Upper lobe of left lung (tissue), 6 donors: Measurements from ENCODE around the gene GPR146. TPM values are rescaled to one million over a fixed set of nuclear protein-coding genes. Genes with fewer than 3 reads are reported as not detected.

ENCODE experiments used
- ATAC-seq, 2 donors: fragments of 200-7000 bp; cut with Tn5 transposase; one replicate each; pipeline ENCODE4 v1.9.1; 2022; ENCODE audit warnings: mild to moderate bottlenecking in 2 of 2, moderate library complexity in 2 of 2; ENCODE audit not compliant: low FRiP score in 2 of 2
- DNase-seq, 2 donors: peaks; one replicate each; pipeline ENCODE4 v3.0.0-alpha.2; 2019 to 2020
- H3K27ac ChIP-seq, 4 donors: fragments of 200-600 bp; sonication (generic); one replicate each; pipeline ENCODE4 v1.5.1; 2016 to 2019
- H3K27me3 ChIP-seq, 4 donors: fragments of 200-600 bp; sonication (generic); one replicate each; pipeline ENCODE4 v1.5.1; 2017 to 2019
- H3K36me3 ChIP-seq, 4 donors: fragments of 200-600 bp; sonication (generic); one replicate each; pipeline ENCODE4 v1.5.1; 2016 to 2019
- H3K4me1 ChIP-seq, 4 donors: fragments of 200-600 bp; sonication (generic); one replicate each; pipeline ENCODE4 v1.5.1; 2018 to 2019
- H3K4me3 ChIP-seq, 4 donors: fragments of 200-600 bp; sonication (generic); one replicate each; pipeline ENCODE4 v1.5.1; 2017 to 2019; ENCODE audit warnings: mild to moderate bottlenecking in 2 of 4, moderate library complexity in 1 of 4
- H3K9me3 ChIP-seq, 4 donors: fragments of 200-600 bp; sonication (generic); one replicate each; pipeline ENCODE4 v1.5.1; 2018 to 2019
- CTCF ChIP-seq, 6 experiments: fragments of 450-650 bp in 4 of 6; fragments of 200-600 bp in 2 of 6; sonication (generic) in 2 of 6; IDR thresholded peaks; one replicate each; pipeline ENCODE4 v1.5.1; 2016 to 2019; ENCODE audit warnings: antibody characterized with exemption in 6 of 6
- EP300 ChIP-seq, 4 donors: sonication (generic); formaldehyde crosslinking; IDR thresholded peaks; one replicate each; pipeline ENCODE4 v1.5.1; 2017; ENCODE audit warnings: antibody characterized with exemption in 4 of 4, control low read depth in 2 of 4
- POLR2A ChIP-seq, 4 donors: fragments of 450-650 bp; IDR thresholded peaks; one replicate each; pipeline ENCODE4 v1.5.1; 2016 to 2017; ENCODE audit warnings: antibody characterized with exemption in 4 of 4, mild to moderate bottlenecking in 2 of 4
- POLR2AphosphoS5 ChIP-seq, 2 donors: sonication (generic); formaldehyde crosslinking; IDR thresholded peaks; one replicate each; pipeline ENCODE4 v1.5.1; 2017; ENCODE audit warnings: antibody characterized with exemption in 2 of 2
- WGBS, 2 donors: methylation state at CpG; one replicate each; pipeline ENCODE4 v1.1.5; 2017 to 2018; 5-methylcytosine and 5-hydroxymethylcytosine counted together
- total RNA-seq, 6 donors: library from RNA; depleted of rRNA in 4 of 6; stranded (reverse); fragments of >200 nt in 4 of 6; gene quantifications; one replicate each; pipeline versions ENCODE4 v1.1.0 to v1.2.1, GENCODE V29; 2016 to 2021
- donor health status: DM: no; HTN: no; CAD: no; lungs with moderate emphysema.
- donor health status: DM: no; HTN: yes; CAD: no; lungs with severe emphysema.

Gene GPR146
- total RNA-seq, 6 donors from 2014 or later = 11.2 to 32.8 (median 28.9) TPM

- no peaks in the 10 kb centered on the region for H3K27me3 ChIP-seq
- H3K4me3 ChIP-seq = no peak overlapping the region
- DNase-seq = peak in 1 of 2 donors; percentile 75
- H3K36me3 ChIP-seq = peaks cover 0 to 32% (median 17%) of the 10 kb centered on the region in 4 donors
- H3K27ac ChIP-seq = no peak overlapping the region
- peaks cover 0 to 5% (median 0%) of the 10 kb centered on the region in 4 donors for H3K4me1 ChIP-seq
- WGBS, 2 donors = 95 to 100% methylated on average over 16 to 22 of the region's 22 CpGs
- ATAC-seq = no peak
- no peaks in the 10 kb centered on the region for H3K9me3 ChIP-seq
- no peak for TF ChIP-seq CTCF (IDR thresholded peaks at IDR 0.05)
- TF ChIP-seq EP300 (IDR thresholded peaks at IDR 0.05) = no peak
- TF ChIP-seq POLR2AphosphoS5 (IDR thresholded peaks at IDR 0.05) = no peak
- TF ChIP-seq POLR2A (IDR thresholded peaks at IDR 0.05) = no peak
These were observed 34.6 kb upstream of the GPR146 start for GRCh38 chr7:1009747-1010146.

GRCh38 chr7:1010226-1010625 lies 34.1 kb upstream of the GPR146 start:
- WGBS, 2 donors = 90 to 98% methylated on average over 2 to 8 of the region's 13 CpGs

GRCh38 chr7:1011297-1012003 lies 32.9 kb upstream of the GPR146 start:
- ATAC-seq (no peak), DNase-seq (peak in 1 of 2 donors; percentile 68)
- no peaks in the 10 kb centered on the region for H3K9me3 ChIP-seq
- H3K27ac ChIP-seq = no peak overlapping the region
- no peak overlapping the region for H3K4me3 ChIP-seq
- peaks cover 0 to 5% (median 0%) of the 10 kb centered on the region in 4 donors for H3K4me1 ChIP-seq
- 81 to 84% methylated on average over 13 of the region's 13 CpGs for WGBS, 2 donors
- H3K36me3 ChIP-seq = peaks cover 0 to 32% (median 17%) of the 10 kb centered on the region in 4 donors
- no peaks in the 10 kb centered on the region for H3K27me3 ChIP-seq
- TF ChIP-seq CTCF (IDR thresholded peaks at IDR 0.05) (no peak), EP300 (IDR thresholded peaks at IDR 0.05) (no peak), POLR2A (IDR thresholded peaks at IDR 0.05) (no peak), POLR2AphosphoS5 (IDR thresholded peaks at IDR 0.05) (no peak)

More at GRCh38 chr7:1010226-1010625, 34.1 kb upstream of the GPR146 start:
- H3K36me3 ChIP-seq = peaks cover 0 to 32% (median 17%) of the 10 kb centered on the region in 4 donors
- H3K9me3 ChIP-seq = no peaks in the 10 kb centered on the region
- no peak for DNase-seq
- H3K27ac ChIP-seq = no peak overlapping the region
- peaks cover 0 to 5% (median 0%) of the 10 kb centered on the region in 4 donors for H3K4me1 ChIP-seq
- H3K27me3 ChIP-seq = no peaks in the 10 kb centered on the region
- no peak overlapping the region for H3K4me3 ChIP-seq
- ATAC-seq = no peak
- no peak for TF ChIP-seq POLR2A (IDR thresholded peaks at IDR 0.05)
- TF ChIP-seq POLR2AphosphoS5 (IDR thresholded peaks at IDR 0.05) = no peak
- TF ChIP-seq CTCF (IDR thresholded peaks at IDR 0.05) = no peak
- TF ChIP-seq EP300 (IDR thresholded peaks at IDR 0.05) = no peak

GRCh38 chr7:1012004-1012715 lies 32.2 kb upstream of the GPR146 start:
- peak in 1 of 2 donors; percentile 81 for DNase-seq
- Histone ChIP-seq H3K36me3 (peaks cover 0 to 26% (median 13%) of the 10 kb centered on the region in 4 donors), H3K9me3 (no peaks in the 10 kb centered on the region), H3K27me3 (no peaks in the 10 kb centered on the region), H3K4me1 (peaks cover 0 to 5% (median 0%) of the 10 kb centered on the region in 4 donors), H3K27ac (no peak overlapping the region), H3K4me3 (no peak overlapping the region)
- WGBS, 2 donors = 63 to 75% methylated on average over 16 to 30 of the region's 32 CpGs
- ATAC-seq = no peak
- TF ChIP-seq EP300 (IDR thresholded peaks at IDR 0.05) (no peak), POLR2AphosphoS5 (IDR thresholded peaks at IDR 0.05) (no peak), POLR2A (IDR thresholded peaks at IDR 0.05) (no peak), CTCF (IDR thresholded peaks at IDR 0.05) (no peak)
